A549 (cell line): ENCODE results near the gene DAB1. TPM values are rescaled to one million over a fixed set of nuclear protein-coding genes. Genes with fewer than 3 reads are reported as not detected.

Experiments used
- ATAC-seq, 2 experiments: fragments of 200-7000 bp in 1 of 2; fragments of >200 bp in 1 of 2; cut with Nextera tagmentation in 1 of 2; cut with Tn5 transposase in 1 of 2; 3 replicates each; pipeline versions ENCODE4 v1.8.0 to v1.9.1; 2018 to 2020; ENCODE audit warnings: mild to moderate bottlenecking in 1 of 2, moderate library complexity in 1 of 2
- CTCF ChIA-PET: fragments of 300-600 bp; sonication (Branson Sonifier 250); formaldehyde crosslinking; extraction: SDS; loops from one replicate; lab custom pipeline; 2021; ENCODE audit warnings: antibody characterized with exemption, inconsistent platforms; lab: Yijun Ruan, JAX
- POLR2A ChIA-PET: fragments of 350-600 bp; formaldehyde crosslinking; extraction: SDS; loops from one replicate; lab custom pipeline; 2021; ENCODE audit warnings: antibody characterized with exemption, inconsistent platforms; lab: Yijun Ruan, JAX
- DNase-seq, 2 experiments: peaks; one replicate each; pipeline versions ENCODE4 v3.0.0 to v3.0.0-alpha.2; 2011 to 2016; ENCODE audit warnings: low read depth in 1 of 2, low spot score in 1 of 2
- FAIRE-seq: peaks from 2 replicates; lab custom pipeline; 2011; peaks lifted over from hg19 to GRCh38; lab: Jason Lieb, UNC
- H3K27ac ChIP-seq, 2 experiments: fragments of >200 bp; sonication (Bioruptor Twin); formaldehyde crosslinking; 3 replicates each; pipeline ENCODE4 v1.5.1; 2016 to 2017
- H3K4me1 ChIP-seq: fragments of >200 bp; sonication (Bioruptor Twin); formaldehyde crosslinking; 3 replicates; pipeline ENCODE4 v1.6.1; 2016
- H3K4me2 ChIP-seq: fragments of >200 bp; sonication (Bioruptor Twin); formaldehyde crosslinking; 3 replicates; pipeline ENCODE4 v1.6.1; 2016
- H3K4me3 ChIP-seq: fragments of >200 bp; sonication (Bioruptor Twin); formaldehyde crosslinking; 3 replicates; pipeline ENCODE4 v1.5.1; 2016
- H3K9me3 ChIP-seq: fragments of >200 bp; sonication (Bioruptor Twin); formaldehyde crosslinking; 3 replicates; pipeline ENCODE4 v1.6.1; 2016
- ATOH8 ChIP-seq: fragments of 250-450 bp; sonication (Bioruptor Pico); IDR thresholded peaks from 2 replicates; pipeline ENCODE4 v1.5.0; 2020; ENCODE audit warnings: low read depth, mild to moderate bottlenecking, moderate library complexity
- BCL3 ChIP-seq: fragments of >200 bp; sonication (Bioruptor Twin); formaldehyde crosslinking; IDR thresholded peaks from 3 replicates; pipeline ENCODE4 v1.6.1; 2016
- CTCF ChIP-seq: fragments of >200 bp; sonication (Bioruptor Twin); formaldehyde crosslinking; IDR thresholded peaks from 3 replicates; pipeline ENCODE4 v1.5.1; 2016
- E2F6 ChIP-seq: IDR thresholded peaks from 2 replicates; pipeline ENCODE4 v1.6.1; 2012; ENCODE audit warnings: low read depth, borderline replicate concordance
- ELK1 ChIP-seq: fragments of 150-350 bp; IDR thresholded peaks from 2 replicates; pipeline ENCODE4 v1.6.1; 2014; ENCODE audit warnings: low read depth, mild to moderate bottlenecking, low read length
- EP300 ChIP-seq, 2 experiments: fragments of >200 bp; sonication (Bioruptor Twin); formaldehyde crosslinking; IDR thresholded peaks; 2 replicates in 1 of 2; 3 replicates in 1 of 2; pipeline ENCODE4 v1.6.1; 2016 to 2017
- FOXS1 ChIP-seq: fragments of 250-450 bp; sonication (Bioruptor Pico); IDR thresholded peaks from 2 replicates; pipeline ENCODE4 v1.5.0; 2020; ENCODE audit warnings: mild to moderate bottlenecking, moderate library complexity
- GATA3 ChIP-seq: IDR thresholded peaks from 2 replicates; pipeline ENCODE4 v1.6.1; 2012; ENCODE audit warnings: borderline replicate concordance
- HEYL ChIP-seq: fragments of 250-450 bp; sonication (Bioruptor Pico); IDR thresholded peaks from 2 replicates; pipeline ENCODE4 v1.8.0; 2021; ENCODE audit warnings: mild to moderate bottlenecking, moderate library complexity
- HMGXB4 ChIP-seq: fragments of 250-450 bp; sonication (Bioruptor Pico); IDR thresholded peaks from 2 replicates; pipeline ENCODE4 v1.5.0; 2021; ENCODE audit warnings: mild to moderate bottlenecking, moderate library complexity, borderline replicate concordance
- HOXA7 ChIP-seq: fragments of 250-450 bp; sonication (Bioruptor Pico); IDR thresholded peaks from 2 replicates; pipeline ENCODE4 v1.5.0; 2020; ENCODE audit warnings: mild to moderate bottlenecking, moderate library complexity
- JUNB ChIP-seq: fragments of >200 bp; sonication (Bioruptor Twin); formaldehyde crosslinking; IDR thresholded peaks from 2 replicates; pipeline ENCODE4 v1.6.1; 2016
- RCOR1 ChIP-seq: fragments of 150-350 bp; IDR thresholded peaks from 2 replicates; pipeline ENCODE4 v1.6.1; 2014; ENCODE audit warnings: antibody characterized with exemption, low read length, low read depth
- SREBF2 ChIP-seq: fragments of 450-650 bp; IDR thresholded peaks from 2 replicates; pipeline ENCODE4 v1.6.1; 2014; ENCODE audit warnings: mild to moderate bottlenecking, moderate library complexity
- TFCP2L1 ChIP-seq: fragments of 250-450 bp; sonication (Bioruptor Pico); IDR thresholded peaks from 2 replicates; pipeline ENCODE4 v1.5.0; 2021; ENCODE audit warnings: mild to moderate bottlenecking
- ZC3H11A ChIP-seq: fragments of 450-650 bp; IDR thresholded peaks from 2 replicates; pipeline ENCODE4 v1.6.1; 2014; ENCODE audit warnings: antibody characterized with exemption, mild to moderate bottlenecking
- ZFP36 ChIP-seq: fragments of 450-650 bp; IDR thresholded peaks from 2 replicates; pipeline ENCODE4 v1.6.1; 2014; ENCODE audit warnings: borderline replicate concordance; ENCODE audit not compliant: partially characterized antibody
- WGBS: methylation state at CpG from one replicate; pipeline ENCODE4 v1.1.6; 2017; ENCODE audit errors: missing lambda C conversion rate; 5-methylcytosine and 5-hydroxymethylcytosine counted together
- polyA plus RNA-seq, 4 experiments: library from polyadenylated mRNA; depleted of rRNA in 3 of 4; stranded (reverse); fragments of >200 nt; fragmentation: RNase III in 1 of 4; extraction: RNeasy Plus Mini Kit Qiagen cat#74134 plus additional on column Dnase treatment in 1 of 4; gene quantifications; 2 replicates in 3 of 4; 3 replicates in 1 of 4; pipeline ENCODE4 v1.2.3, GENCODE V29; 2011 to 2017

DAB1 gene
- polyA plus RNA-seq, 2 of the 4 experiments (the other 2 are of a cell fraction) = not detected

- no peak overlapping the region for H3K4me2 ChIP-seq
- WGBS = 3% methylated on average over 2 of the region's 2 CpGs
- ATAC-seq (no peak), FAIRE-seq (no peak), DNase-seq (no peak)
- H3K4me1 ChIP-seq = no peaks in the 10 kb centered on the region
- H3K4me3 ChIP-seq = no peak overlapping the region
- no peaks in the 10 kb centered on the region for H3K9me3 ChIP-seq
- ChIA-PET POLR2A (no interaction called here), CTCF (no interaction called here)
- TF ChIP-seq ELK1 = no peak
- TF ChIP-seq ATOH8 (CRISPR knock-in tag) = no peak
- TF ChIP-seq GATA3 = no peak
- no peak for TF ChIP-seq ZC3H11A
- no peak overlapping the region for H3K27ac ChIP-seq
Measured at GRCh38 chr1:57378534-57378933, 45.3 kb downstream of the DAB1 start.

GRCh38 chr1:57377339-57378139, 46.3 kb downstream of the DAB1 start:
- no peaks in the 10 kb centered on the region for H3K9me3 ChIP-seq
- POLR2A ChIA-PET = no interaction called here
- no peak for FAIRE-seq

GRCh38 chr1:57376041-57376440, 47.8 kb downstream of the DAB1 start:
- FAIRE-seq = no peak
- DNase-seq = no peak
- CTCF ChIA-PET = no interaction called here
- ATAC-seq = no peak
- Histone ChIP-seq H3K27ac (no peak overlapping the region), H3K4me3 (no peak overlapping the region), H3K4me2 (no peak overlapping the region), H3K9me3 (no peaks in the 10 kb centered on the region), H3K4me1 (no peaks in the 10 kb centered on the region)
- 0% methylated on average over 1 of the region's 1 CpG for WGBS
- POLR2A ChIA-PET = no interaction called here
- no peak for TF ChIP-seq SREBF2
- no peak for TF ChIP-seq TFCP2L1 (CRISPR knock-in tag)
- TF ChIP-seq ZFP36 = no peak
- TF ChIP-seq FOXS1 (CRISPR knock-in tag) = no peak

More at GRCh38 chr1:57377339-57378139, 46.3 kb downstream of the DAB1 start:
- DNase-seq (no peak), ATAC-seq (no peak)
- no peak for TF ChIP-seq E2F6
- no peak for TF ChIP-seq HMGXB4 (CRISPR knock-in tag)
- TF ChIP-seq HOXA7 (CRISPR knock-in tag) = no peak
- CTCF ChIA-PET = no interaction called here
- H3K4me1 ChIP-seq = no peaks in the 10 kb centered on the region
- 0% methylated on average over 3 of the region's 4 CpGs for WGBS
- no peak overlapping the region for H3K4me3 ChIP-seq
- no peak overlapping the region for H3K4me2 ChIP-seq
- H3K27ac ChIP-seq = no peak overlapping the region

- Histone ChIP-seq H3K4me3 (no peak overlapping the region), H3K4me2 (no peak overlapping the region), H3K9me3 (no peaks in the 10 kb centered on the region), H3K27ac (no peak overlapping the region), H3K4me1 (no peaks in the 10 kb centered on the region)
- FAIRE-seq (no peak), ATAC-seq (no peak), DNase-seq (no peak)
- CTCF ChIA-PET = no interaction called here
- 31% methylated on average over 4 of the region's 4 CpGs for WGBS
- POLR2A ChIA-PET = no interaction called here
- TF ChIP-seq HEYL (no peak), EP300 (IDR thresholded peaks at IDR 0.05) (no peak), JUNB (no peak), BCL3 (no peak), CTCF (no peak), E2F6 (no peak), RCOR1 (no peak)
Measured at GRCh38 chr1:57369889-57370288, 54.0 kb downstream of the DAB1 start.
